ENCODE measurements around the gene LRRIQ4.

LRRIQ4 gene

DNA sequence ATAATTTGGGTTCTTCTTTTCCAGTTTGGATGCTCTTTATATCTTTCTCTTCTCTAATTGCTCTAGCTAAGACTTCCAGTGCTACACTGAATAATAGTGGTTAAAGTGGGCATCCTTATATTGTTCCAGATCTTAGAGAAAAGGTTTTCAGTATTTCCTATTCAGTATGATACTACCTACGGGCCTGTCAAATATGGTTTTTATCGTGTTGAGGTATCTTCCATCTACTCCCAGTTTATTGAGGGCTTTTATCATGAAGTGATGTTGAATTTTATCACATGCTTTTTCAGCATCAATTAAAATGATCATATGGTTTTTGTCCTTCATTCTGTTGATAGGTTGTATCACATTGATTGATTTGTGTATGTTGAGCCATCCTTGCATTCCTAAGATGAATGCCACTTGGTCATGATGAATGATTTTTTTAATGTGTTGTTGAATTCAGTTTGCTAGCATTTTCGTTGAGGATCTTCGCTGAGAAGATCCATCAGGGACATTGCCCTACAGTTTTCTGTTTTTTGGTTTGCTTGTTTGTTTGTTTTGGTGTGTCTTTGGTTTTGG lies 3.0 kb downstream of the LRRIQ4 start:
- H3K36me3 ChIP-seq (ENCODE audit: insufficient read depth, low read length) = no peaks in the 10 kb centered on the region
- H2AFZ ChIP-seq (ENCODE audit: low read depth, low read length) = no peak overlapping the region
- ATAC-seq (ENCODE audit: insufficient read depth, low read depth) (no peak), DNase-seq (no peak)
- peaks cover 23% of the 10 kb centered on the region for H3K27me3 ChIP-seq (ENCODE audit: insufficient read depth, low read length, poor library complexity)
- no peak overlapping the region for H3K27ac ChIP-seq (ENCODE audit: low read length)
- no peaks in the 10 kb centered on the region for H3K79me2 ChIP-seq (ENCODE audit: insufficient read depth, low read length)
- TF ChIP-seq, protein P1, sequence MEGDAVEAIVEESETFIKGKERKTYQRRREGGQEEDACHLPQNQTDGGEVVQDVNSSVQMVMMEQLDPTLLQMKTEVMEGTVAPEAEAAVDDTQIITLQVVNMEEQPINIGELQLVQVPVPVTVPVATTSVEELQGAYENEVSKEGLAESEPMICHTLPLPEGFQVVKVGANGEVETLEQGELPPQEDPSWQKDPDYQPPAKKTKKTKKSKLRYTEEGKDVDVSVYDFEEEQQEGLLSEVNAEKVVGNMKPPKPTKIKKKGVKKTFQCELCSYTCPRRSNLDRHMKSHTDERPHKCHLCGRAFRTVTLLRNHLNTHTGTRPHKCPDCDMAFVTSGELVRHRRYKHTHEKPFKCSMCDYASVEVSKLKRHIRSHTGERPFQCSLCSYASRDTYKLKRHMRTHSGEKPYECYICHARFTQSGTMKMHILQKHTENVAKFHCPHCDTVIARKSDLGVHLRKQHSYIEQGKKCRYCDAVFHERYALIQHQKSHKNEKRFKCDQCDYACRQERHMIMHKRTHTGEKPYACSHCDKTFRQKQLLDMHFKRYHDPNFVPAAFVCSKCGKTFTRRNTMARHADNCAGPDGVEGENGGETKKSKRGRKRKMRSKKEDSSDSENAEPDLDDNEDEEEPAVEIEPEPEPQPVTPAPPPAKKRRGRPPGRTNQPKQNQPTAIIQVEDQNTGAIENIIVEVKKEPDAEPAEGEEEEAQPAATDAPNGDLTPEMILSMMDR (IDR thresholded peaks at IDR 0.05; ENCODE audit: borderline replicate concordance, extremely low read depth, low read length, poor library complexity, severe bottlenecking) = no peak
- TF ChIP-seq EZH2 (IDR thresholded peaks at IDR 0.05; ENCODE audit: borderline replicate concordance, low read depth, low read length, severe bottlenecking) = no peak
- H3K9ac ChIP-seq (ENCODE audit: low read depth, low read length) = no peak overlapping the region
- peaks cover 7% of the 10 kb centered on the region for H3K9me3 ChIP-seq (ENCODE audit: insufficient read depth, low read length, severe bottlenecking)
- H3K4me2 ChIP-seq (ENCODE audit: insufficient read depth, low read length) = no peak overlapping the region
- H3K4me1 ChIP-seq (ENCODE audit: insufficient read depth, low read length) = peaks cover 35% of the 10 kb centered on the region
- no peak overlapping the region for H3K4me3 ChIP-seq (ENCODE audit: low read depth in 1 of 2, low read length in 2 of 2)
- no peaks in the 10 kb centered on the region for H4K20me1 ChIP-seq (ENCODE audit: insufficient read depth, low read length)

DNA sequence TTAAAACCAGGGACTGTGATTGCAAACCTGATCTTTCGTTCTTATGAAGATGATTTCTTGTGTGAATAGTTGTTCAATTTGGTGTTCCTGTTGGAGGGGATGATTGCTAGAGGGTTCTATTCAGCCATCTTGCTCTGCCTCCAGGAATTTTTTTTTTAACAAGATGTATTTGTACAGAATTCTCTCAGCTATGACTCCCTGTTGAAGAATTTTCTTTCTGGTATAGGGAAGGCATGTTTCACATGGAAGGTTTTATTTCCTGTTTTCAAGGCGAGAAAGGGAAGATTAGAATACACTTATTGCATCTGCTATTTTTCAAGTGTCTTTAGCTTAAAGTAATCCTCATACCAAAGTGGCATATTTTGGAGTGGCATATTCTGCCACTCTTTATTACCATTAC lies 5.6 kb downstream of the LRRIQ4 start:
- H2AFZ ChIP-seq (ENCODE audit: low read depth, low read length) = no peak overlapping the region

DNA sequence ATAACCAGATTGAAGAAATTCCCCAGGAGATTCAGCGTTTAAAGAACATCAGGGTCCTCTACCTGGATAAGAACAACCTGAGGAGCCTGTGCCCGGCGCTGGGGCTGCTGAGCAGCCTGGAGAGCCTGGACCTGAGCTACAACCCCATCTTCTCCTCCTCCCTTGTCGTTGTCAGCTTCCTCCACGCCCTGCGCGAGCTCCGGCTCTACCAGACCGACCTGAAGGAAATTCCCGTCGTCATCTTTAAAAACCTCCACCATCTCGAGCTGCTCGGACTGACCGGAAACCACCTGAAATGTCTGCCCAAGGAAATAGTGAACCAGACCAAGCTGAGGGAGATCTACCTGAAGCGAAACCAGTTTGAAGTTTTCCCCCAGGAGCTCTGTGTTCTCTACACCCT lies 9.4 kb downstream of the LRRIQ4 start:
- TF ChIP-seq EZH2 (IDR thresholded peaks at IDR 0.05; ENCODE audit: borderline replicate concordance, low read depth, low read length, severe bottlenecking) = no peak
- TF ChIP-seq, protein P1 (IDR thresholded peaks at IDR 0.05; ENCODE audit: borderline replicate concordance, extremely low read depth, low read length, poor library complexity, severe bottlenecking) = no peak
- H3K9me3 ChIP-seq (ENCODE audit: insufficient read depth, low read length, severe bottlenecking) = no peaks in the 10 kb centered on the region
- peaks cover 6% of the 10 kb centered on the region for H3K27me3 ChIP-seq (ENCODE audit: insufficient read depth, low read length, poor library complexity)
- no peaks in the 10 kb centered on the region for H3K4me1 ChIP-seq (ENCODE audit: insufficient read depth, low read length)
- H4K20me1 ChIP-seq (ENCODE audit: insufficient read depth, low read length) = no peaks in the 10 kb centered on the region
- ATAC-seq (ENCODE audit: insufficient read depth, low read depth) (no peak), DNase-seq (no peak)
- no peaks in the 10 kb centered on the region for H3K36me3 ChIP-seq (ENCODE audit: insufficient read depth, low read length)
- no peak overlapping the region for H3K27ac ChIP-seq (ENCODE audit: low read length)
- H3K79me2 ChIP-seq (ENCODE audit: insufficient read depth, low read length) = no peaks in the 10 kb centered on the region
- H3K4me3 ChIP-seq (ENCODE audit: low read depth in 1 of 2, low read length in 2 of 2) = no peak overlapping the region
- no peak overlapping the region for H3K9ac ChIP-seq (ENCODE audit: low read depth, low read length)
- no peak overlapping the region for H2AFZ ChIP-seq (ENCODE audit: low read depth, low read length)
- no peak overlapping the region for H3K4me2 ChIP-seq (ENCODE audit: insufficient read depth, low read length)

More for the DNA sequence above, 5.6 kb downstream of the LRRIQ4 start:
- H3K27me3 ChIP-seq (ENCODE audit: insufficient read depth, low read length, poor library complexity) = peaks cover 6% of the 10 kb centered on the region
- TF ChIP-seq, protein P1 (IDR thresholded peaks at IDR 0.05; ENCODE audit: borderline replicate concordance, extremely low read depth, low read length, poor library complexity, severe bottlenecking) = no peak
- TF ChIP-seq EZH2 (IDR thresholded peaks at IDR 0.05; ENCODE audit: borderline replicate concordance, low read depth, low read length, severe bottlenecking) = no peak
- ATAC-seq (ENCODE audit: insufficient read depth, low read depth) = no peak
- no peaks in the 10 kb centered on the region for H4K20me1 ChIP-seq (ENCODE audit: insufficient read depth, low read length)
- no peaks in the 10 kb centered on the region for H3K36me3 ChIP-seq (ENCODE audit: insufficient read depth, low read length)
- no peaks in the 10 kb centered on the region for H3K79me2 ChIP-seq (ENCODE audit: insufficient read depth, low read length)
- H3K4me3 ChIP-seq (ENCODE audit: low read depth in 1 of 2, low read length in 2 of 2) = no peak overlapping the region
- peaks cover 10% of the 10 kb centered on the region for H3K4me1 ChIP-seq (ENCODE audit: insufficient read depth, low read length)
- H3K27ac ChIP-seq (ENCODE audit: low read length) = no peak overlapping the region
- no peak for DNase-seq
- peaks cover 7% of the 10 kb centered on the region for H3K9me3 ChIP-seq (ENCODE audit: insufficient read depth, low read length, severe bottlenecking)
- H3K4me2 ChIP-seq (ENCODE audit: insufficient read depth, low read length) = no peak overlapping the region
- no peak overlapping the region for H3K9ac ChIP-seq (ENCODE audit: low read depth, low read length)

All from DND-41 (cell line).